WTC11 (cell line): ENCODE results near the gene POLR1H. TPM values are rescaled to one million over a fixed set of nuclear protein-coding genes. Genes with fewer than 3 reads are reported as not detected.
A peak's percentile ranks its signal among the peaks of the same experiment; 100 is the strongest.

Experiments
- ATAC-seq: fragments of 200-7000 bp; cut with Tn5 transposase; 2 replicates; pipeline ENCODE4 v1.10.0; 2021; ENCODE audit warnings: mild to moderate bottlenecking, moderate library complexity
- CTCF ChIA-PET: fragments of 300-600 bp; sonication (Branson Sonifier 250); formaldehyde crosslinking; loops from one replicate; lab custom pipeline; 2021; ENCODE audit warnings: antibody characterized with exemption; lab: Charles Lee
- POLR2A ChIA-PET: fragments of 350-600 bp; sonication (Branson Sonifier 250); formaldehyde crosslinking; loops from one replicate; lab custom pipeline; 2021; ENCODE audit warnings: antibody characterized with exemption; lab: Charles Lee
- DNase-seq: peaks from one replicate; pipeline ENCODE4 v3.0.0; 2021; ENCODE audit warnings: low spot score
- H3K27ac Mint-ChIP-seq: 2 replicates; pipeline ENCODE4 v1.8.0; 2021; ENCODE audit warnings: mixed read lengths
- H3K27me3 Mint-ChIP-seq: 2 replicates; pipeline ENCODE4 v1.8.0; 2021; ENCODE audit warnings: low read depth, mild to moderate bottlenecking, moderate library complexity, mixed read lengths
- H3K36me3 Mint-ChIP-seq: 2 replicates; pipeline ENCODE4 v1.8.0; 2021; ENCODE audit warnings: mixed read lengths
- H3K4me1 Mint-ChIP-seq: 2 replicates; pipeline ENCODE4 v1.8.0; 2022; ENCODE audit warnings: mixed read lengths
- H3K4me3 Mint-ChIP-seq: 2 replicates; pipeline ENCODE4 v1.8.0; 2021; ENCODE audit warnings: mild to moderate bottlenecking, moderate library complexity, mixed read lengths
- H3K9me3 Mint-ChIP-seq: 2 replicates; pipeline ENCODE4 v1.8.0; 2021; ENCODE audit warnings: mixed read lengths
- ARID4B ChIP-seq: sonication (generic); formaldehyde crosslinking; IDR thresholded peaks from 2 replicates; pipeline ENCODE4 v1.8.0; 2023; ENCODE audit warnings: missing genetic modification reagents, mild to moderate bottlenecking, borderline replicate concordance
- EMX1 ChIP-seq: fragments of 250-450 bp; sonication (Bioruptor Pico); IDR thresholded peaks from 2 replicates; pipeline ENCODE4 v1.8.0; 2021; ENCODE audit warnings: mild to moderate bottlenecking
- ESRRA ChIP-seq: sonication (generic); formaldehyde crosslinking; IDR thresholded peaks from 2 replicates; pipeline ENCODE4 v1.8.1; 2022; ENCODE audit warnings: mild to moderate bottlenecking, missing genetic modification reagents, borderline replicate concordance
- ETV6 ChIP-seq: sonication (generic); formaldehyde crosslinking; IDR thresholded peaks from 2 replicates; pipeline ENCODE4 v1.8.1; 2022; ENCODE audit warnings: mild to moderate bottlenecking, missing genetic modification reagents
- FOXJ3 ChIP-seq: sonication (generic); formaldehyde crosslinking; IDR thresholded peaks from 2 replicates; pipeline ENCODE4 v1.9.0; 2021; ENCODE audit warnings: missing genetic modification reagents, mild to moderate bottlenecking, borderline replicate concordance
- FOXP1 ChIP-seq: sonication (generic); formaldehyde crosslinking; IDR thresholded peaks from 2 replicates; pipeline ENCODE4 v1.8.0; 2022; ENCODE audit warnings: missing genetic modification reagents, mild to moderate bottlenecking, moderate library complexity, borderline replicate concordance
- MAX ChIP-seq: sonication (generic); formaldehyde crosslinking; IDR thresholded peaks from 2 replicates; pipeline ENCODE4 v1.8.0; 2022; ENCODE audit warnings: mild to moderate bottlenecking, missing genetic modification reagents
- NFATC4 ChIP-seq: fragments of 250-450 bp; sonication (Bioruptor Pico); IDR thresholded peaks from 2 replicates; pipeline ENCODE4 v1.9.0; 2021; ENCODE audit warnings: mild to moderate bottlenecking
- NR3C1 ChIP-seq: sonication (generic); formaldehyde crosslinking; conservative IDR thresholded peaks from 2 replicates; pipeline ENCODE4 v1.8.1; 2023; ENCODE audit warnings: low read depth, mild to moderate bottlenecking, missing genetic modification reagents
- OVOL2 ChIP-seq: fragments of 250-450 bp; sonication (Bioruptor Pico); IDR thresholded peaks from 2 replicates; pipeline ENCODE4 v1.9.0; 2021; ENCODE audit warnings: mild to moderate bottlenecking, borderline replicate concordance
- PRDM15 ChIP-seq: sonication (generic); formaldehyde crosslinking; IDR thresholded peaks from 2 replicates; pipeline ENCODE4 v1.8.0; 2022; ENCODE audit warnings: missing genetic modification reagents
- SMAD3 ChIP-seq: sonication (generic); formaldehyde crosslinking; IDR thresholded peaks from 2 replicates; pipeline ENCODE4 v1.8.0; 2022; ENCODE audit warnings: missing genetic modification reagents, mild to moderate bottlenecking, borderline replicate concordance
- SOX15 ChIP-seq: fragments of 250-450 bp; sonication (Bioruptor Pico); IDR thresholded peaks from 2 replicates; pipeline ENCODE4 v1.9.0; 2021; ENCODE audit warnings: mild to moderate bottlenecking
- SP1 ChIP-seq: sonication (generic); formaldehyde crosslinking; conservative IDR thresholded peaks from 2 replicates; pipeline ENCODE4 v1.8.1; 2022; ENCODE audit warnings: missing genetic modification reagents
- TEAD1 ChIP-seq: sonication (generic); formaldehyde crosslinking; IDR thresholded peaks from 2 replicates; pipeline ENCODE4 v1.8.0; 2022; ENCODE audit warnings: mild to moderate bottlenecking, missing genetic modification reagents
- ZNF263 ChIP-seq: sonication (generic); formaldehyde crosslinking; IDR thresholded peaks from 2 replicates; pipeline ENCODE4 v1.8.1; 2022; ENCODE audit warnings: low read depth, mild to moderate bottlenecking, moderate library complexity, missing genetic modification reagents
- total RNA-seq: library from RNA; stranded (reverse); gene quantifications from 3 replicates; pipeline ENCODE4 v1.2.3, GENCODE V29; 2021
- TF ChIP-seq, protein P1 (sequence below): sonication (generic); formaldehyde crosslinking; IDR thresholded peaks from 2 replicates; pipeline ENCODE4 v1.8.1; 2022; ENCODE audit warnings: low read depth, missing genetic modification reagents, borderline replicate concordance
- TF ChIP-seq, protein P2 (sequence below): sonication (generic); formaldehyde crosslinking; IDR thresholded peaks from 2 replicates; pipeline ENCODE4 v1.8.1; 2023; ENCODE audit warnings: mild to moderate bottlenecking, missing genetic modification reagents, moderate library complexity

POLR1H gene
- total RNA-seq, 1 experiment from 2014 or later, result 38.8 TPM

DNA sequence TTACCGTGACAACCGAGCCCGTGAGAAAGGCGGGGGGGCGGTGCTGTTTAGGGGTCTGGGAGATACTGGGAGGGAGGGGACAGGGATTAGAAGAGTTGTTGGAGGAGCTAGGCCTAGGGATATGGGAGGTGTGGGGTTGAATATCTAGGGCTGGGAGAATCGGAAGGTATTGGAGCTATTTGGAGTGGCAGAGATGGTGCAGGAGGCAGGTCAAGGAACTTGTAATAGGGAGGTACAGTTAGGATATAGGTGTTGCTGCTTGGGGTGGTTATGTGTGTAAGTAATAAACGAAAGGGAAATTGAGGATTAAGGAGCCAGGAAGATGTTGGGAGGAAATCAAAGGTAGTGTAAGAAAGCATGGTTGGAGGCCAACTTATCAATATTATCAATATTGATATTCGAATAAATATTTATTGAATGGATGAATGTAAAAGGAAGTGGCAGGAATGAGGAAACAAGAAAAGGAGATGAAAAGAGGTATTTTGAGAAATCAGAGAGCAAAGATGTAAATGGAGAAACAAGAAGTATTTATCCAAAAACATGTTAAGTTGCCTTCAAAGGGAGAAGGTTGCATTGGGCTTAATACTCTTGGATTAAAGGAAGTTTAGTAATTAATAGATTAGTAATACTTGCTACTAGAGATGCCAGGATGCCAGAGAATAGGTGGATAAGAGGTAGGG, 6.5 kb downstream of the POLR1H start:
- ChIA-PET POLR2A (no interaction called here), CTCF (interaction anchor here (0.6 to 1.3 kb wide), 3 partner anchors 34 to 37 kb away, joined by 3 to 5 read pairs (median 3); no protein-coding TSS in a partner anchor)
- peak overlapping the region; percentile 86 for H3K4me3 Mint-ChIP-seq
- peak overlapping the region; percentile 94 for H3K27ac Mint-ChIP-seq
- peaks cover 29% of the 10 kb centered on the region for H3K4me1 Mint-ChIP-seq
- DNase-seq (peak; percentile 89), ATAC-seq (peak; percentile 75)
- TF ChIP-seq, protein P1, sequence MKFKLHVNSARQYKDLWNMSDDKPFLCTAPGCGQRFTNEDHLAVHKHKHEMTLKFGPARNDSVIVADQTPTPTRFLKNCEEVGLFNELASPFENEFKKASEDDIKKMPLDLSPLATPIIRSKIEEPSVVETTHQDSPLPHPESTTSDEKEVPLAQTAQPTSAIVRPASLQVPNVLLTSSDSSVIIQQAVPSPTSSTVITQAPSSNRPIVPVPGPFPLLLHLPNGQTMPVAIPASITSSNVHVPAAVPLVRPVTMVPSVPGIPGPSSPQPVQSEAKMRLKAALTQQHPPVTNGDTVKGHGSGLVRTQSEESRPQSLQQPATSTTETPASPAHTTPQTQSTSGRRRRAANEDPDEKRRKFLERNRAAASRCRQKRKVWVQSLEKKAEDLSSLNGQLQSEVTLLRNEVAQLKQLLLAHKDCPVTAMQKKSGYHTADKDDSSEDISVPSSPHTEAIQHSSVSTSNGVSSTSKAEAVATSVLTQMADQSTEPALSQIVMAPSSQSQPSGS, result no peak
- TF ChIP-seq ESRRA (CRISPR knock-in tag), result no peak
- no peak for TF ChIP-seq OVOL2 (CRISPR knock-in tag)
- no peak for TF ChIP-seq NR3C1 (CRISPR knock-in tag)
- peaks cover 30% of the 10 kb centered on the region for H3K27me3 Mint-ChIP-seq
- H3K36me3 Mint-ChIP-seq, result peaks cover 6% of the 10 kb centered on the region; the same call in 1 of the 2 replicates
- H3K9me3 Mint-ChIP-seq, result no peaks in the 10 kb centered on the region

GRCh38 chr6:30071081-30071818, 10.2 kb downstream of the POLR1H start:
- H3K4me1 Mint-ChIP-seq, result peaks cover 36% of the 10 kb centered on the region
- no peak for ATAC-seq
- peak overlapping the region; percentile 55 for H3K4me3 Mint-ChIP-seq
- peak; percentile 35 for DNase-seq
- H3K9me3 Mint-ChIP-seq, result no peaks in the 10 kb centered on the region
- H3K27me3 Mint-ChIP-seq, result peaks cover 65% of the 10 kb centered on the region
- H3K27ac Mint-ChIP-seq, result no peak overlapping the region
- ChIA-PET POLR2A (no interaction called here), CTCF (interaction anchor here (0.6 to 1.7 kb wide), 4 partner anchors 31 to 324 kb away, joined by 3 to 5 read pairs (median 4); no protein-coding TSS in a partner anchor)
- H3K36me3 Mint-ChIP-seq, result no peaks in the 10 kb centered on the region; the same call in 1 of the 2 replicates
- no peak for TF ChIP-seq EMX1 (CRISPR knock-in tag)
- no peak for TF ChIP-seq ZNF263 (CRISPR knock-in tag)
- TF ChIP-seq, protein P2, sequence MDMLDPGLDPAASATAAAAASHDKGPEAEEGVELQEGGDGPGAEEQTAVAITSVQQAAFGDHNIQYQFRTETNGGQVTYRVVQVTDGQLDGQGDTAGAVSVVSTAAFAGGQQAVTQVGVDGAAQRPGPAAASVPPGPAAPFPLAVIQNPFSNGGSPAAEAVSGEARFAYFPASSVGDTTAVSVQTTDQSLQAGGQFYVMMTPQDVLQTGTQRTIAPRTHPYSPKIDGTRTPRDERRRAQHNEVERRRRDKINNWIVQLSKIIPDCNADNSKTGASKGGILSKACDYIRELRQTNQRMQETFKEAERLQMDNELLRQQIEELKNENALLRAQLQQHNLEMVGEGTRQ (CRISPR knock-in tag), result no peak
- no peak for TF ChIP-seq OVOL2 (CRISPR knock-in tag)
- no peak for TF ChIP-seq PRDM15
- no peak for TF ChIP-seq NFATC4 (CRISPR knock-in tag)
- TF ChIP-seq SOX15 (CRISPR knock-in tag), result no peak
- TF ChIP-seq SP1 (CRISPR knock-in tag), result 0 out of 2 replicates have a peak, but pooled peaks have one; percentile 31
- no peak for TF ChIP-seq ETV6 (CRISPR knock-in tag)
- no peak for TF ChIP-seq SMAD3
- TF ChIP-seq FOXJ3, result no peak
- TF ChIP-seq ARID4B, result no peak
- TF ChIP-seq ESRRA (CRISPR knock-in tag), result no peak
- peak; percentile 14; the same call in 1 of the 2 replicates for TF ChIP-seq MAX
- 0 out of 2 replicates have a peak, but pooled peaks have one; percentile 48 for TF ChIP-seq FOXP1
- TF ChIP-seq TEAD1, result no peak
